Measurements from ENCODE around the gene GPALPP1. TPM values are rescaled to one million over a fixed set of nuclear protein-coding genes. Genes with fewer than 3 reads are reported as not detected.

GPALPP1 gene
- polyA plus RNA-seq, 1 of the 3 experiments (the other 2 are of a cell fraction), result 11.7 TPM

- Histone ChIP-seq H3K9me3 (no peaks in the 10 kb centered on the region), H3K79me2 (ENCODE audit: insufficient read depth) (no peaks in the 10 kb centered on the region), H3K4me1 (ENCODE audit: control insufficient read depth in 1 of 2, insufficient read depth in 2 of 2, low read depth in 1 of 2, low read length in 1 of 2) (0 out of 4 replicates have a peak, but pooled peaks cover 0 to 2% of the 10 kb centered on the region in 2 experiments), H3K36me3 (replicated peaks in 1 of 2; ENCODE audit: control insufficient read depth in 1 of 2, insufficient read depth in 2 of 2, low read length in 1 of 2) (no peaks in the 10 kb centered on the region), H3F3A (replicated peaks; ENCODE audit: insufficient read depth) (peaks cover 2% of the 10 kb centered on the region), H3K4me2 (no peak overlapping the region), H3K9me2 (no peaks in the 10 kb centered on the region), H3K9ac (no peak overlapping the region), H3K27ac (ENCODE audit: low read depth in 2 of 2, low read length in 1 of 2) (no peak overlapping the region), H4K20me1 (ENCODE audit: insufficient read depth) (no peaks in the 10 kb centered on the region), H3K27me3 (ENCODE audit: insufficient read depth) (no peaks in the 10 kb centered on the region), H2AFZ (ENCODE audit: low read depth) (no peak overlapping the region), H3K4me3 (ENCODE audit: low read depth in 2 of 2, low read length in 1 of 2) (no peak overlapping the region)
- DNase-seq, result no peak
- 94% methylated on average over 1 of the region's 1 CpG for WGBS (ENCODE audit: low lambda C conversion rate)
- ChIA-PET CTCF (interaction anchor here (1.2 kb wide), 1 partner anchor 213 kb away, joined by 3 read pairs; no protein-coding TSS in a partner anchor), POLR2A (no interaction called here)
- TF ChIP-seq PBX3 (IDR thresholded peaks at IDR 0.05) (no peak), MAX (IDR thresholded peaks at IDR 0.05; ENCODE audit: low read depth) (no peak), RCOR1 (IDR thresholded peaks at IDR 0.05; ENCODE audit: low read length) (no peak), TEAD4 (IDR thresholded peaks at IDR 0.05; ENCODE audit: borderline replicate concordance, insufficient read depth) (no peak), REST (IDR thresholded peaks at IDR 0.05; ENCODE audit: low read depth, low read length) (no peak), TAF1 (IDR thresholded peaks at IDR 0.05; ENCODE audit: borderline replicate concordance, low read depth, low read length) (no peak), CTCF (IDR thresholded peaks at IDR 0.05) (no peak), RAD21 (IDR thresholded peaks at IDR 0.05; ENCODE audit: low read length) (no peak), IRF3 (IDR thresholded peaks at IDR 0.05; ENCODE audit: low read depth, low read length) (no peak), RXRA (IDR thresholded peaks at IDR 0.05; ENCODE audit: borderline replicate concordance, low read depth) (no peak), USF1 (IDR thresholded peaks at IDR 0.05; ENCODE audit: borderline replicate concordance, low read depth) (no peak)
Measured at GRCh38 chr13:45078003-45078402, 88.7 kb downstream of the GPALPP1 start.

Small RNAs within 50 kb of the gene (small RNA-seq; reads per million reads assigned to genes)
- gene RN7SL49P, result 0 to 0.52 (median 0) reads per million in 7 experiments

Other genes with a start within 250 kb of the GPALPP1 start
- 1.8 and 1.9 TPM in 2 replicates for gene NUFIP1, start 67 bp upstream of the GPALPP1 start, polyA plus RNA-seq (2012; rRNA removed)
- gene GTF2F2, start 131.0 kb downstream of the GPALPP1 start, polyA plus RNA-seq (2012; rRNA removed), result 24.2 and 30.3 TPM in 2 replicates
- 0.56 and 1.3 TPM in 2 replicates for gene KCTD4, start 211.5 kb downstream of the GPALPP1 start, polyA plus RNA-seq (2012; rRNA removed)